DND-41 (cell line): ENCODE results near the gene INMT.

Experiments used
- ATAC-seq: fragments of 200-7000 bp; cut with Tn5 transposase; 3 replicates; pipeline ENCODE4 v1.9.1; 2021; ENCODE audit warnings: low read depth; ENCODE audit not compliant: insufficient read depth
- DNase-seq: peaks from one replicate; pipeline ENCODE4 v3.0.0-alpha.2; 2020
- H2AFZ ChIP-seq: 2 replicates; pipeline ENCODE4 v1.6.0; 2012; ENCODE audit warnings: low read depth, low read length
- H3K27ac ChIP-seq: 2 replicates; pipeline ENCODE4 v1.5.1; 2012; ENCODE audit warnings: low read length, inconsistent platforms
- H3K27me3 ChIP-seq: fragments of 200-600 bp; sonication (generic); 2 replicates; pipeline ENCODE4 v1.6.0; 2012; ENCODE audit warnings: low read length, mild to moderate bottlenecking, inconsistent platforms; ENCODE audit not compliant: insufficient read depth, poor library complexity
- H3K36me3 ChIP-seq: 2 replicates; pipeline ENCODE4 v1.5.1; 2012; ENCODE audit warnings: low read length, inconsistent platforms; ENCODE audit not compliant: insufficient read depth
- H3K4me1 ChIP-seq: 2 replicates; pipeline ENCODE4 v1.5.1; 2012; ENCODE audit warnings: mild to moderate bottlenecking, low read length; ENCODE audit not compliant: insufficient read depth
- H3K4me2 ChIP-seq: 2 replicates; pipeline ENCODE4 v1.6.0; 2012; ENCODE audit warnings: mild to moderate bottlenecking, moderate library complexity, low read length, inconsistent platforms; ENCODE audit not compliant: insufficient read depth
- H3K4me3 ChIP-seq, 2 experiments: fragments of 200-600 bp in 1 of 2; shearing (Covaris generic) in 1 of 2; 2 replicates each; pipeline ENCODE4 v1.5.1; 2012 to 2016; ENCODE audit warnings: inconsistent platforms in 2 of 2, low read length in 2 of 2, mild to moderate bottlenecking in 2 of 2, low read depth in 1 of 2, moderate library complexity in 1 of 2
- H3K79me2 ChIP-seq: 2 replicates; pipeline ENCODE4 v1.6.0; 2012; ENCODE audit warnings: low read length, inconsistent platforms; ENCODE audit not compliant: insufficient read depth
- H3K9ac ChIP-seq: 2 replicates; pipeline ENCODE4 v1.6.0; 2012; ENCODE audit warnings: low read depth, mild to moderate bottlenecking, inconsistent platforms, low read length, moderate library complexity
- H3K9me3 ChIP-seq: 2 replicates; pipeline ENCODE4 v1.5.1; 2012; ENCODE audit warnings: low read length, moderate library complexity, mild to moderate bottlenecking, inconsistent platforms; ENCODE audit not compliant: insufficient read depth, severe bottlenecking
- H4K20me1 ChIP-seq: 2 replicates; pipeline ENCODE4 v1.6.0; 2012; ENCODE audit warnings: low read length; ENCODE audit not compliant: insufficient read depth
- CTCF ChIP-seq: IDR thresholded peaks from 2 replicates; pipeline ENCODE4 v1.5.1; 2012; ENCODE audit warnings: borderline replicate concordance, low read length, moderate library complexity, mild to moderate bottlenecking; ENCODE audit not compliant: poor library complexity, severe bottlenecking; ENCODE audit errors: extremely low read depth
- EZH2 ChIP-seq: IDR thresholded peaks from 3 replicates; pipeline ENCODE4 v1.6.1; 2012; ENCODE audit warnings: borderline replicate concordance, low read depth, mild to moderate bottlenecking, moderate library complexity, low read length, inconsistent platforms; ENCODE audit not compliant: severe bottlenecking

The INMT gene

GRCh38 chr7:30750010-30750409, 1.9 kb upstream of the INMT start:
- no peak for TF ChIP-seq CTCF
- no peak for TF ChIP-seq EZH2
- Histone ChIP-seq H3K36me3 (no peaks in the 10 kb centered on the region), H4K20me1 (no peaks in the 10 kb centered on the region), H3K4me2 (no peak overlapping the region), H3K9me3 (no peaks in the 10 kb centered on the region), H3K27me3 (no peaks in the 10 kb centered on the region), H3K27ac (no peak overlapping the region), H3K4me1 (no peaks in the 10 kb centered on the region), H2AFZ (no peak overlapping the region), H3K4me3 (no peak overlapping the region), H3K79me2 (no peaks in the 10 kb centered on the region), H3K9ac (no peak overlapping the region)
- ATAC-seq, result no peak
- DNase-seq, result no peak

- DNase-seq, result no peak
- Histone ChIP-seq H3K27me3 (no peaks in the 10 kb centered on the region), H3K9ac (no peak overlapping the region), H4K20me1 (no peaks in the 10 kb centered on the region), H3K4me1 (no peaks in the 10 kb centered on the region), H3K4me2 (no peak overlapping the region), H3K9me3 (no peaks in the 10 kb centered on the region), H3K79me2 (no peaks in the 10 kb centered on the region), H3K27ac (no peak overlapping the region), H2AFZ (no peak overlapping the region), H3K36me3 (no peaks in the 10 kb centered on the region), H3K4me3 (no peak overlapping the region)
- TF ChIP-seq EZH2 (no peak), CTCF (no peak)
- ATAC-seq, result no peak
Measured at GRCh38 chr7:30750683-30751650, 968 bp upstream of the INMT start.

- no peaks in the 10 kb centered on the region for H3K27me3 ChIP-seq
- no peak overlapping the region for H3K4me2 ChIP-seq
- no peaks in the 10 kb centered on the region for H3K36me3 ChIP-seq
- H3K27ac ChIP-seq, result no peak overlapping the region
- no peak overlapping the region for H3K4me3 ChIP-seq
- no peaks in the 10 kb centered on the region for H3K9me3 ChIP-seq
- no peak for TF ChIP-seq CTCF
- TF ChIP-seq EZH2, result no peak
- no peak overlapping the region for H2AFZ ChIP-seq
- H3K79me2 ChIP-seq, result no peaks in the 10 kb centered on the region
- H4K20me1 ChIP-seq, result no peaks in the 10 kb centered on the region
- no peaks in the 10 kb centered on the region for H3K4me1 ChIP-seq
- DNase-seq (no peak), ATAC-seq (no peak)
- H3K9ac ChIP-seq, result no peak overlapping the region
Measured at GRCh38 chr7:30752484-30752883, 549 bp downstream of the INMT start.
